SU-DHL-6 (cell line): ENCODE data around the gene RFPL4A.
"Not testable (repeated sequence)": the region's sequence is repeated elsewhere in the genome, so short reads cannot be mapped to it uniquely, and the experiment has no call there.

Experiments used
- H2AFZ ChIP-seq: fragments of 200-600 bp; sonication (generic); 2 replicates; pipeline ENCODE4 v1.6.1; 2014; ENCODE audit warnings: low read depth, mild to moderate bottlenecking, moderate library complexity, mixed read lengths, antibody characterized with exemption, low read length; ENCODE audit not compliant: severe bottlenecking
- H3F3A ChIP-seq: fragments of 200-600 bp; shearing (Covaris generic); 2 replicates; pipeline ENCODE4 v1.6.0; 2016; ENCODE audit warnings: antibody characterized with exemption, mild to moderate bottlenecking; ENCODE audit not compliant: insufficient read depth
- H3K27ac ChIP-seq: fragments of 200-600 bp; sonication (generic); 2 replicates; pipeline ENCODE4 v1.5.1; 2016; ENCODE audit warnings: low read depth, mild to moderate bottlenecking, low read length, moderate library complexity, mixed read lengths
- H3K27me3 ChIP-seq: fragments of 200-600 bp; sonication (generic), shearing (Covaris generic); 2 replicates; pipeline ENCODE4 v1.6.0; 2014; ENCODE audit warnings: mild to moderate bottlenecking, low read length
- H3K36me3 ChIP-seq: fragments of 200-600 bp; sonication (generic); 2 replicates; pipeline ENCODE4 v1.6.1; 2014; ENCODE audit warnings: mild to moderate bottlenecking, low read length, mixed read lengths
- H3K4me2 ChIP-seq: fragments of 300-600, 200-600 bp; shearing (Covaris generic), sonication (generic); 2 replicates; pipeline ENCODE4 v1.6.0; 2014; ENCODE audit warnings: low read length, low read depth, mild to moderate bottlenecking; ENCODE audit not compliant: poor library complexity, severe bottlenecking
- H3K4me3 ChIP-seq: fragments of 200-600 bp; sonication (generic); 2 replicates; pipeline ENCODE4 v1.5.1; 2014; ENCODE audit warnings: antibody characterized with exemption, low read length, mild to moderate bottlenecking, mixed read lengths; ENCODE audit not compliant: insufficient read depth, poor library complexity, severe bottlenecking
- H3K79me2 ChIP-seq: fragments of 200-600 bp; sonication (generic); 2 replicates; pipeline ENCODE4 v1.6.1; 2014; ENCODE audit warnings: mild to moderate bottlenecking, low read length, moderate library complexity; ENCODE audit not compliant: insufficient read depth
- H3K9ac ChIP-seq: fragments of 200-600 bp; sonication (generic); 2 replicates; pipeline ENCODE4 v1.7.0; 2014; ENCODE audit warnings: mild to moderate bottlenecking, low read length
- H3K9me2 ChIP-seq: fragments of 200-600 bp; sonication (generic); replicated peaks from 2 replicates; pipeline ENCODE4 v1.6.1; 2014; ENCODE audit warnings: low read length; ENCODE audit not compliant: insufficient read depth
- H3K9me3 ChIP-seq: fragments of 200-600 bp; sonication (generic); 2 replicates; pipeline ENCODE4 v1.6.1; 2014; ENCODE audit warnings: low read length, mixed read lengths; ENCODE audit not compliant: insufficient read depth
- H4K20me1 ChIP-seq: fragments of 200-600 bp; sonication (generic); 2 replicates; pipeline ENCODE4 v1.6.1; 2014; ENCODE audit warnings: low read depth, mild to moderate bottlenecking, antibody characterized with exemption, low read length, moderate library complexity, mixed read lengths
- CTCF ChIP-seq: fragments of 200-600 bp; sonication (generic); IDR thresholded peaks from one replicate; pipeline ENCODE4 v1.5.1; 2017; ENCODE audit warnings: antibody characterized with exemption, mild to moderate bottlenecking, low read length, moderate library complexity; ENCODE audit not compliant: insufficient read depth, poor library complexity, severe bottlenecking
- EZH2phosphoT487 ChIP-seq: fragments of 200-600 bp; sonication (generic), shearing (Covaris generic); conservative IDR thresholded peaks from 2 replicates; pipeline ENCODE4 v1.6.1; 2018; ENCODE audit warnings: mild to moderate bottlenecking, antibody characterized with exemption, low read length, moderate library complexity, mixed read lengths

The RFPL4A gene

GRCh38 chr19:55753401-55753800 is 5.5 kb upstream of the RFPL4A start:
- Histone ChIP-seq H3K79me2 (no peaks in the 10 kb centered on the region), H3F3A (no peaks in the 10 kb centered on the region), H2AFZ (no peak overlapping the region), H4K20me1 (no peaks in the 10 kb centered on the region), H3K9me3 (no peaks in the 10 kb centered on the region), H3K9ac (no peak overlapping the region), H3K27ac (no peak overlapping the region), H3K27me3 (no peaks in the 10 kb centered on the region), H3K36me3 (no peaks in the 10 kb centered on the region), H3K9me2 (no peaks in the 10 kb centered on the region), H3K4me3 (no peak overlapping the region), H3K4me2 (no peak overlapping the region)
- TF ChIP-seq CTCF (no peak), EZH2phosphoT487 (no peak)

- not testable (repeated sequence) for H4K20me1 ChIP-seq, H3K27ac ChIP-seq, H3K9me2 ChIP-seq, H3K79me2 ChIP-seq, H3K36me3 ChIP-seq, H3K4me3 ChIP-seq, H3K9me3 ChIP-seq, H3F3A ChIP-seq, H3K27me3 ChIP-seq, H3K9ac ChIP-seq, H3K4me2 ChIP-seq, H2AFZ ChIP-seq
These were observed 2.1 kb upstream of the RFPL4A start for GRCh38 chr19:55756808-55757207.

GRCh38 chr19:55766466-55766865 is 7.6 kb downstream of the RFPL4A start:
- H4K20me1 ChIP-seq: no peaks in the 10 kb centered on the region
- no peaks in the 10 kb centered on the region for H3K9me2 ChIP-seq
- no peaks in the 10 kb centered on the region for H3K9me3 ChIP-seq
- no peaks in the 10 kb centered on the region for H3K27me3 ChIP-seq
- no peak for TF ChIP-seq EZH2phosphoT487
- TF ChIP-seq CTCF: no peak
- H3K27ac ChIP-seq: no peak overlapping the region
- H3K4me2 ChIP-seq: no peak overlapping the region
- H3K4me3 ChIP-seq: no peak overlapping the region
- H3F3A ChIP-seq: no peaks in the 10 kb centered on the region
- no peak overlapping the region for H2AFZ ChIP-seq
- H3K79me2 ChIP-seq: no peaks in the 10 kb centered on the region
- H3K36me3 ChIP-seq: no peaks in the 10 kb centered on the region
- H3K9ac ChIP-seq: no peak overlapping the region

GRCh38 chr19:55768818-55769217 is 9.9 kb downstream of the RFPL4A start, which contains the start of gene RFPL4AL1:
Gene RFPL4AL1 (plus strand): TSS chr19:55769118. CDS start chr19:55771805, 2,687 bp downstream.
- H3F3A ChIP-seq, H3K9me3 ChIP-seq, H4K20me1 ChIP-seq, H3K9ac ChIP-seq, H3K9me2 ChIP-seq, H3K27me3 ChIP-seq, H3K4me2 ChIP-seq, H3K79me2 ChIP-seq, H3K4me3 ChIP-seq, H3K36me3 ChIP-seq, H3K27ac ChIP-seq, H2AFZ ChIP-seq: not testable (repeated sequence)

- H2AFZ ChIP-seq, H3K27me3 ChIP-seq, H3K79me2 ChIP-seq, H3F3A ChIP-seq, H3K9me3 ChIP-seq, H3K4me3 ChIP-seq, H3K27ac ChIP-seq, H3K36me3 ChIP-seq, H4K20me1 ChIP-seq, H3K9ac ChIP-seq, H3K9me2 ChIP-seq, H3K4me2 ChIP-seq: not testable (repeated sequence)
These were observed 10.7 kb downstream of the RFPL4A start for GRCh38 chr19:55769632-55770031.
